H1 (cell line): ENCODE data around the gene OR3A2. TPM values are rescaled to one million over a fixed set of nuclear protein-coding genes. Genes with fewer than 3 reads are reported as not detected.
"Not testable (repeated sequence)": the region's sequence is repeated elsewhere in the genome, so short reads cannot be mapped to it uniquely, and the experiment has no call there.

Experiments
- CTCF ChIA-PET: fragments of 300-600 bp; sonication (Branson Sonifier 250); formaldehyde crosslinking; loops from one replicate; lab custom pipeline; 2021; ENCODE audit not compliant: partially characterized antibody; lab: Charles Lee
- POLR2A ChIA-PET: fragments of 300-600 bp; sonication (Branson Sonifier 250); formaldehyde crosslinking; loops from one replicate; lab custom pipeline; 2021; ENCODE audit warnings: inconsistent platforms; ENCODE audit not compliant: partially characterized antibody; lab: Charles Lee
- DNase-seq, 2 experiments: peaks; one replicate each; pipeline versions ENCODE4 v3.0.0 to v3.0.0-alpha.2; 2010 to 2022; ENCODE audit warnings: low spot score in 2 of 2, low read depth in 1 of 2, mixed read lengths in 1 of 2
- FAIRE-seq: peaks from 2 replicates; lab custom pipeline; 2011; peaks lifted over from hg19 to GRCh38; lab: Jason Lieb, UNC
- H2AFZ ChIP-seq: 2 replicates; pipeline ENCODE4 v1.8.1; 2012; ENCODE audit warnings: low read length, inconsistent platforms
- H2AK5ac ChIP-seq: 2 replicates; pipeline ENCODE4 v1.6.1; 2013; ENCODE audit warnings: low read depth, low read length
- H2BK120ac ChIP-seq: replicated peaks from 2 replicates; pipeline ENCODE3; 2013; ENCODE audit warnings: low read depth, low read length, inconsistent platforms
- H2BK12ac ChIP-seq: 2 replicates; pipeline ENCODE4 v1.6.1; 2013; ENCODE audit warnings: low read depth, low read length
- H2BK15ac ChIP-seq: 2 replicates; pipeline ENCODE4 v1.6.1; 2013; ENCODE audit warnings: low read length
- H2BK20ac ChIP-seq: 2 replicates; pipeline ENCODE4 v1.6.1; 2013; ENCODE audit warnings: low read length
- H2BK5ac ChIP-seq: 2 replicates; pipeline ENCODE4 v1.6.1; 2013; ENCODE audit warnings: low read depth, low read length
- H3K14ac ChIP-seq: 2 replicates; pipeline ENCODE4 v1.6.1; 2013; ENCODE audit warnings: inconsistent platforms; ENCODE audit not compliant: insufficient read length
- H3K18ac ChIP-seq: 2 replicates; pipeline ENCODE4 v1.6.1; 2013; ENCODE audit warnings: low read length; ENCODE audit errors: extremely low read depth
- H3K23ac ChIP-seq: 2 replicates; pipeline ENCODE4 v1.6.1; 2013; ENCODE audit warnings: inconsistent platforms; ENCODE audit not compliant: insufficient read length
- H3K23me2 ChIP-seq: 2 replicates; pipeline ENCODE4 v1.6.1; 2013; ENCODE audit warnings: low read depth, low read length
- H3K27ac ChIP-seq: 2 replicates; pipeline ENCODE4 v1.6.1; 2011; ENCODE audit warnings: low read depth, low read length, inconsistent platforms
- H3K27me3 ChIP-seq, 4 experiments: replicated peaks in 1 of 4; 1 replicate in 1 of 4; 2 replicates in 3 of 4; pipeline versions ENCODE4 v1.6.1 to v1.8.1; 2011 to 2013; ENCODE audit warnings: low read length in 3 of 4, mild to moderate bottlenecking in 3 of 4, inconsistent platforms in 2 of 4, mixed read lengths in 2 of 4, moderate library complexity in 1 of 4; ENCODE audit not compliant: control insufficient read depth in 3 of 4, insufficient read depth in 3 of 4; ENCODE audit errors: extremely low read depth in 1 of 4
- H3K36me3 ChIP-seq, 4 experiments: 2 replicates each; pipeline versions ENCODE4 v1.6.1 to v1.8.1; 2011 to 2013; ENCODE audit warnings: mild to moderate bottlenecking in 4 of 4, low read length in 3 of 4, moderate library complexity in 2 of 4, control low read depth in 1 of 4, inconsistent platforms in 1 of 4; ENCODE audit not compliant: insufficient read depth in 4 of 4, control insufficient read depth in 2 of 4
- H3K4ac ChIP-seq: replicated peaks from 2 replicates; pipeline ENCODE3; 2013; ENCODE audit warnings: low read length, low read depth, mixed read lengths, inconsistent platforms; ENCODE audit not compliant: insufficient read length
- H3K4me1 ChIP-seq, 4 experiments: replicated peaks in 1 of 4; 1 replicate in 1 of 4; 2 replicates in 3 of 4; pipeline versions ENCODE4 v1.6.1 to v1.8.1; 2011 to 2013; ENCODE audit warnings: low read length in 3 of 4, inconsistent platforms in 2 of 4, mixed read lengths in 1 of 4; ENCODE audit not compliant: insufficient read depth in 4 of 4, control insufficient read depth in 3 of 4
- H3K4me2 ChIP-seq, 2 experiments: 2 replicates each; pipeline versions ENCODE4 v1.6.1 to v1.8.1; 2011 to 2013; ENCODE audit warnings: low read depth in 2 of 2, low read length in 2 of 2, control low read depth in 1 of 2, inconsistent platforms in 1 of 2, mild to moderate bottlenecking in 1 of 2; ENCODE audit not compliant: insufficient read depth in 1 of 2
- H3K4me3 ChIP-seq, 4 experiments: fragments of 200-600, 300-600 bp in 1 of 4; sonication (generic), shearing (Covaris generic), sonication (Bioruptor Twin) in 1 of 4; 2 replicates each; pipeline versions ENCODE4 v1.5.1 to v1.8.1; 2011 to 2016; ENCODE audit warnings: low read length in 4 of 4, low read depth in 3 of 4, control low read depth in 2 of 4, inconsistent platforms in 2 of 4, mild to moderate bottlenecking in 2 of 4, mixed read lengths in 1 of 4, moderate library complexity in 1 of 4; ENCODE audit not compliant: insufficient read depth in 2 of 4; ENCODE audit errors: extremely low read depth in 1 of 4
- H3K56ac ChIP-seq: replicated peaks from 2 replicates; pipeline ENCODE3; 2013; ENCODE audit warnings: low read depth, mild to moderate bottlenecking, mixed read lengths, low read length, inconsistent platforms; ENCODE audit not compliant: insufficient read length
- H3K79me1 ChIP-seq: 2 replicates; pipeline ENCODE4 v1.6.1; 2013; ENCODE audit warnings: low read depth, low read length, control low read depth
- H3K79me2 ChIP-seq, 2 experiments: 2 replicates each; pipeline versions ENCODE4 v1.6.1 to v1.8.1; 2012 to 2013; ENCODE audit warnings: low read length in 2 of 2, mild to moderate bottlenecking in 2 of 2, inconsistent platforms in 1 of 2; ENCODE audit not compliant: insufficient read depth in 2 of 2, control insufficient read depth in 1 of 2
- H3K9ac ChIP-seq, 4 experiments: replicated peaks in 1 of 4; 1 replicate in 1 of 4; 2 replicates in 3 of 4; pipeline versions ENCODE4 v1.6.1 to v1.8.1; 2011 to 2013; ENCODE audit warnings: low read depth in 3 of 4, low read length in 3 of 4, control low read depth in 2 of 4, mild to moderate bottlenecking in 2 of 4, moderate library complexity in 2 of 4, inconsistent platforms in 1 of 4; ENCODE audit errors: extremely low read depth in 1 of 4
- H3K9me3 ChIP-seq, 2 experiments: 2 replicates each; pipeline versions ENCODE4 v1.6.1 to v1.8.1; 2012 to 2013; ENCODE audit warnings: mild to moderate bottlenecking in 2 of 2, moderate library complexity in 2 of 2, control low read depth in 1 of 2, inconsistent platforms in 1 of 2, low read depth in 1 of 2, low read length in 1 of 2, mixed read lengths in 1 of 2; ENCODE audit not compliant: insufficient read depth in 2 of 2
- H4K20me1 ChIP-seq, 2 experiments: replicated peaks in 1 of 2; 2 replicates each; pipeline versions ENCODE3 to v1.8.1; 2011 to 2013; ENCODE audit warnings: inconsistent platforms in 2 of 2, low read length in 2 of 2, mild to moderate bottlenecking in 1 of 2; ENCODE audit not compliant: insufficient read depth in 2 of 2, control insufficient read depth in 1 of 2
- H4K5ac ChIP-seq: 2 replicates; pipeline ENCODE4 v1.6.1; 2013; ENCODE audit warnings: low read length, low read depth, mixed read lengths, inconsistent platforms; ENCODE audit not compliant: insufficient read length
- H4K8ac ChIP-seq: 2 replicates; pipeline ENCODE4 v1.8.0; 2013; ENCODE audit warnings: mild to moderate bottlenecking, moderate library complexity, low read length, inconsistent platforms; ENCODE audit not compliant: insufficient read depth; ENCODE audit errors: extremely low read depth
- H4K91ac ChIP-seq: replicated peaks from 2 replicates; pipeline ENCODE3; 2013; ENCODE audit warnings: low read length, mixed read lengths, inconsistent platforms; ENCODE audit not compliant: insufficient read length
- WGBS, 2 experiments: shearing (Covaris generic) in 1 of 2; methylation state at CpG; one replicate each; pipeline versions ENCODE4 v1.1.6 to v1.1.7; 2013 to 2015; ENCODE audit warnings: low lambda C conversion rate in 2 of 2, mixed read lengths in 2 of 2, inconsistent platforms in 1 of 2, low coverage in 1 of 2, missing lambda C conversion rate in 1 of 2; ENCODE audit not compliant: insufficient replicate concordance in 2 of 2, insufficient coverage in 1 of 2, insufficient read length in 1 of 2; ENCODE audit errors: extremely low coverage in 1 of 2, missing lambda C conversion rate in 1 of 2; 5-methylcytosine and 5-hydroxymethylcytosine counted together
- polyA plus RNA-seq, 7 experiments: library from polyadenylated mRNA; depleted of rRNA in 3 of 7; stranded (reverse) in 5 of 7; unstranded in 2 of 7; fragments of >200 nt in 5 of 7; fragments of 200-250 nt in 2 of 7; gene quantifications; 1 replicate in 5 of 7; 2 replicates in 1 of 7; 4 replicates in 1 of 7; pipeline versions ENCODE4 v1.2.1 to v1.2.3, GENCODE V29; 2011 to 2013; ENCODE audit warnings: missing spikeins in 2 of 7, mixed read lengths in 2 of 7
- total RNA-seq: library from RNA; stranded (reverse); fragmentation: NEBNext Ultra II Directional; extraction: Animal tissue kit (Norgen Biotek cat#: 25700); gene quantifications from 2 replicates; pipeline ENCODE4 v1.2.1, GENCODE V29; 2021

OR3A2 gene
- total and polyA plus RNA-seq, 2 of the 8 experiments (the other 6 are each of a cell fraction or from before 2014, with no cell fraction given), result not detected

- H2BK12ac ChIP-seq, POLR2A ChIA-PET, H3K4ac ChIP-seq, H2BK5ac ChIP-seq, H4K8ac ChIP-seq, H3K27me3 ChIP-seq, H3K4me1 ChIP-seq, H4K20me1 ChIP-seq, H3K79me2 ChIP-seq, H3K4me2 ChIP-seq, H3K27ac ChIP-seq, DNase-seq, H4K5ac ChIP-seq, FAIRE-seq, H3K79me1 ChIP-seq, H3K18ac ChIP-seq, H2BK120ac ChIP-seq, H3K56ac ChIP-seq, H2BK20ac ChIP-seq, H3K36me3 ChIP-seq, H2AFZ ChIP-seq, H3K23ac ChIP-seq, H4K91ac ChIP-seq, H3K9ac ChIP-seq, H2AK5ac ChIP-seq, H3K23me2 ChIP-seq, H2BK15ac ChIP-seq, H3K14ac ChIP-seq, H3K4me3 ChIP-seq: not testable (repeated sequence)
- CTCF ChIA-PET, result interaction anchor here (1.2 kb wide), 1 partner anchor 71 kb away, joined by 3 read pairs; no protein-coding TSS in a partner anchor
- H3K9me3 ChIP-seq, result peaks cover 28 to 40% of the 10 kb centered on the region in 2 experiments; a peak in 3 of 4 replicates
- 47% methylated on average over 1 of the region's 1 CpG; no CpG with 5 or more reads in 1 of the 2 experiments for WGBS, 2 experiments
These were observed 92.6 kb downstream of the OR3A2 start for GRCh38 chr17:3293548-3293947.
